ENCODE data around the gene STARD3.

DNA sequence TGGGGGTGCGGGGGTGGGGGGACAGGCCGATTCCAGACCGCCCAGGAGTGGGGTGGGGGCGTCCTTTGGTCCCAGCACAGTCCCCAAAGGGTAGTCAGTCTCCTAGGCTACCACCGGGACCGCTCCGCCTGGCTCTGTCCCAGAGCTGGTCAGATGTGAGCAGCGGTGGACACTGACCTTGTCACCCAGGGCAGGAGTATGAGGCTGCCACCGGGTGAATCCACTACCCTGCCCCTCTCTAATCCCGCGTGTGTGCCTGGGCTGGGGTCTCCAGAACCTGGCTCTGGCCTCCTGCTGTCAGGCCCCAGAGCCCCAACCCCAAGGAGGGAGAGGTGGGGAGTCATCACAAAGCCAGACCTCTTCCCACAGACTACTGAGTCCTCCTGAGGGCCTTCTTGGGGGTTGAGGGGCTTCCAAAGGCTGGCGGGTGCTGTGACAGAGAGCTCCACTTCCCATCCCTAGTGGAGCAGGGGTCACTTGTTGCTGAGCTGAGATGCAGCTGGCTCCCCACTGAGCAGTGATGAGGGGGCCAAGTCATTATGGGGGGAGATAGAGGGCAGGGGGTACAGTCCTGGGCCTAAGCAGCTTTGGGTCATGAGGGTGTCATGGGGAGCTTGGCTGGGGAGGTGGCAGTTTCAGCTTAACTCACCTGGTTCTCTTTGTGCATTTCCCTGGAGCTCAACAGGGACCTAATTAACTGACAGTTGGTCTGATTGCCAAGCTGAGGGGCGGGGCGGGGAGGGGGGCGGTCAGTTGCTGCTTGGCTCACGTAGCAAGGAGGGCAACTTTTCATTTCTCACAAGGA lies 9.0 kb upstream of the STARD3 start:
- TF ChIP-seq, protein P1, sequence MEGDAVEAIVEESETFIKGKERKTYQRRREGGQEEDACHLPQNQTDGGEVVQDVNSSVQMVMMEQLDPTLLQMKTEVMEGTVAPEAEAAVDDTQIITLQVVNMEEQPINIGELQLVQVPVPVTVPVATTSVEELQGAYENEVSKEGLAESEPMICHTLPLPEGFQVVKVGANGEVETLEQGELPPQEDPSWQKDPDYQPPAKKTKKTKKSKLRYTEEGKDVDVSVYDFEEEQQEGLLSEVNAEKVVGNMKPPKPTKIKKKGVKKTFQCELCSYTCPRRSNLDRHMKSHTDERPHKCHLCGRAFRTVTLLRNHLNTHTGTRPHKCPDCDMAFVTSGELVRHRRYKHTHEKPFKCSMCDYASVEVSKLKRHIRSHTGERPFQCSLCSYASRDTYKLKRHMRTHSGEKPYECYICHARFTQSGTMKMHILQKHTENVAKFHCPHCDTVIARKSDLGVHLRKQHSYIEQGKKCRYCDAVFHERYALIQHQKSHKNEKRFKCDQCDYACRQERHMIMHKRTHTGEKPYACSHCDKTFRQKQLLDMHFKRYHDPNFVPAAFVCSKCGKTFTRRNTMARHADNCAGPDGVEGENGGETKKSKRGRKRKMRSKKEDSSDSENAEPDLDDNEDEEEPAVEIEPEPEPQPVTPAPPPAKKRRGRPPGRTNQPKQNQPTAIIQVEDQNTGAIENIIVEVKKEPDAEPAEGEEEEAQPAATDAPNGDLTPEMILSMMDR (IDR thresholded peaks at IDR 0.05) = no peak
- no peak for TF ChIP-seq POLR2A (IDR thresholded peaks at IDR 0.05)

All from right lobe of liver (tissue), 4 donors.